CD1c-positive myeloid dendritic cell (primary cell): ENCODE measurements around the gene CORO6.
"Not testable (repeated sequence)": the region's sequence is repeated elsewhere in the genome, so short reads cannot be mapped to it uniquely, and the experiment has no call there.

Experiments used
- DNase-seq: peaks from one replicate; pipeline ENCODE4 v3.0.0-alpha.2; 2016; ENCODE audit errors: extremely low spot score

CORO6 gene

GRCh38 chr17:29622337-29623282 lies at the start of gene CORO6:
Gene CORO6 (minus strand): TSS chr17:29622912. CDS start chr17:29621421, 1,491 bp downstream.
- DNase-seq = peak; percentile 61

- DNase-seq = no peak
These were observed 48.9 kb upstream of the CORO6 start for GRCh38 chr17:29671661-29672060.

GRCh38 chr17:29669266-29669665 lies 46.6 kb upstream of the CORO6 start:
- DNase-seq = no peak

GRCh38 chr17:29667969-29668368 lies 45.3 kb upstream of the CORO6 start:
- no peak for DNase-seq

- peak; percentile 84 for DNase-seq
These were observed 42.7 kb upstream of the CORO6 start for GRCh38 chr17:29665481-29665810.

- DNase-seq = no peak
These were observed 42.2 kb upstream of the CORO6 start for GRCh38 chr17:29664743-29665480.

GRCh38 chr17:29663155-29663554 lies 40.4 kb upstream of the CORO6 start:
- no peak for DNase-seq

- DNase-seq = no peak
These were observed 38.5 kb upstream of the CORO6 start for GRCh38 chr17:29661213-29661612.

GRCh38 chr17:29659155-29659554 lies 36.4 kb upstream of the CORO6 start:
- DNase-seq = no peak

GRCh38 chr17:29655323-29655722 lies 32.6 kb upstream of the CORO6 start:
- DNase-seq = no peak

GRCh38 chr17:29653995-29654714 lies 31.4 kb upstream of the CORO6 start:
- no peak for DNase-seq

- no peak for DNase-seq
These were observed 30.3 kb upstream of the CORO6 start for GRCh38 chr17:29652976-29653375.

GRCh38 chr17:29651913-29652312 lies 29.2 kb upstream of the CORO6 start:
- DNase-seq = not testable (repeated sequence)

- DNase-seq = peak; percentile 71
These were observed 27.7 kb upstream of the CORO6 start for GRCh38 chr17:29650396-29650795.

GRCh38 chr17:29649359-29649758 lies 26.6 kb upstream of the CORO6 start:
- DNase-seq = no peak

GRCh38 chr17:29648005-29648404 lies 25.3 kb upstream of the CORO6 start:
- DNase-seq = no peak

GRCh38 chr17:29645515-29646051 lies 22.9 kb upstream of the CORO6 start:
- DNase-seq = peak; percentile 53

- no peak for DNase-seq
These were observed 21.1 kb upstream of the CORO6 start for GRCh38 chr17:29643817-29644160.

- DNase-seq = no peak
These were observed 19.5 kb upstream of the CORO6 start for GRCh38 chr17:29642171-29642611.

- peak; percentile 70 for DNase-seq
These were observed 18.4 kb upstream of the CORO6 start for GRCh38 chr17:29640981-29641642.

- no peak for DNase-seq
These were observed 17.7 kb upstream of the CORO6 start for GRCh38 chr17:29640413-29640812.
